ENCODE data around the gene SLC4A2.

SLC4A2 gene

GRCh38 chr7:151109094-151110048, 50.0 kb downstream of the SLC4A2 start:
- no peak for DNase-seq

DNA sequence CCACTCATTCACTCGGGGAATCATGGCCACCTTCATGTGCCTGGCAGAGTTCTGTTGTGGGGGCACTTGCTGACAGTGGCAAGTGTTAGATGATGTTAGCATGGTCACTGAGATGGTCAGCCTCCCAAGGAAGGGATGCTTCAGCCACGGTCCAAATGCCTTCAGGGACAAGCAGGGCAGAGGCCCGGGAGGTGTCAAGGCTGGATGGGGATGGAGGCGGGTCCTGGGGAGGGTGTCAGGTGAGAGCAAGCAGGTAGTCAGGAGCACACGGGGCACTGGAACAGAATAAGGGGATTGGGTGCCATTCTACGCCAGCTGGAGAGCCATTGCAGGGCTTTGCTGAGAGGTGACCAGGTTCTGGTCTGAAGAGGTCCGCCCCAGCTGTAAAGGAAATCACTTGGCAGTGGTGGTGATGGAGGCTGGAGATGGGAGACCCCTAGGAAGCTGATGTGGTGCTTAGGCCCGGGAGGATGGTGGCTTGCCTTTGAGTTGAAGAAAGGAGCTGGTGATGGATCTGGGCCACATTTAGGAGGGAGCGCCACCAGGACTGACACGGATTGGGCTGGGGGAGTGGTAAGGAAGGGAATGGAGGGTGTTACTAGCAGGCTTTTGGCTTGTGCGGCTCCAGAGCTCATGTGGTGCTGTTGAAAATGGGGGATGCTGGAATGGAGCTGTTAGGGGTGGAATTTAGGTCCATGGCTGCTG, 51.0 kb downstream of the SLC4A2 start:
- DNase-seq, result no peak

GRCh38 chr7:151110941-151111645, 51.7 kb downstream of the SLC4A2 start:
- peak in 46 of 56 donors; percentile 12 to 80 (median 54) for DNase-seq

DNA sequence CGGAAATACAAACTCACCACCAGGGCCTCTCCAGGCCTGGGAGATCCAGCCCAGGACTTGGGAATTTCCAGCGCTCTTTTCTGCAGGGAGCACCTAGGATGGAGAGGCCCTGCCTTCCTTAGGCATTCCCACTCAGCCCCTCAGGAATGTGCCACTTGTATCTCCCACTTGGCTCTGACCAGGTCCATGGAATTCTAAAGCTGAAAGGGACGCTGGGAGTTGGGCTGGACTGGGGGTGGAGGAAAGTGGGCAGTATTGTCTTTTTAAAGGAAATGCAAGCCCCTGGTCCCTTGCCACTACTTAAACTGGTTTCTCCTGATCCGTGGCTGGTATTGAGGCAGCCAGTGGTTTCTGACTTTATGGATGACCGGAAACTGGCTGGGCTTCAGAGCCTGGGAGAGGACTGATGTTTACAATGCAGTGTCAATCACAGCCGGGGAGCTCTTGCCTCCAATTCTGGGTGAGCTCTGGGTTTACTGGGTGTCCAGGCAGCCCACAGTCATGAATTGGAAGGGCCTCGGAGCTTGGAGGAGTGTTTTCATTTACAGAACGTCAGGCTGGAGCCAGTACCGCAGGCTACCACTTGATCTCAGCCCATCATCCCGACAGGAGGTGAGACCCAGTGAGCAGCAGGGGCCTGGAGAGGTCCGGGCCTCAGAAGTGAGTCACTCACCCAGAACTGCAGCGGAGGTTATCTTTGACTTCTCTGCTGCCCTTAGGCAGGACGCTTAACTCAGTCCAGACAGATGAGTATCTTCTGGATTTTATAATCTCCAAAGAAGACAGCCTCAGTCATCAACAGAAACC, 54.2 kb downstream of the SLC4A2 start:
- DNase-seq, result no peak

DNA sequence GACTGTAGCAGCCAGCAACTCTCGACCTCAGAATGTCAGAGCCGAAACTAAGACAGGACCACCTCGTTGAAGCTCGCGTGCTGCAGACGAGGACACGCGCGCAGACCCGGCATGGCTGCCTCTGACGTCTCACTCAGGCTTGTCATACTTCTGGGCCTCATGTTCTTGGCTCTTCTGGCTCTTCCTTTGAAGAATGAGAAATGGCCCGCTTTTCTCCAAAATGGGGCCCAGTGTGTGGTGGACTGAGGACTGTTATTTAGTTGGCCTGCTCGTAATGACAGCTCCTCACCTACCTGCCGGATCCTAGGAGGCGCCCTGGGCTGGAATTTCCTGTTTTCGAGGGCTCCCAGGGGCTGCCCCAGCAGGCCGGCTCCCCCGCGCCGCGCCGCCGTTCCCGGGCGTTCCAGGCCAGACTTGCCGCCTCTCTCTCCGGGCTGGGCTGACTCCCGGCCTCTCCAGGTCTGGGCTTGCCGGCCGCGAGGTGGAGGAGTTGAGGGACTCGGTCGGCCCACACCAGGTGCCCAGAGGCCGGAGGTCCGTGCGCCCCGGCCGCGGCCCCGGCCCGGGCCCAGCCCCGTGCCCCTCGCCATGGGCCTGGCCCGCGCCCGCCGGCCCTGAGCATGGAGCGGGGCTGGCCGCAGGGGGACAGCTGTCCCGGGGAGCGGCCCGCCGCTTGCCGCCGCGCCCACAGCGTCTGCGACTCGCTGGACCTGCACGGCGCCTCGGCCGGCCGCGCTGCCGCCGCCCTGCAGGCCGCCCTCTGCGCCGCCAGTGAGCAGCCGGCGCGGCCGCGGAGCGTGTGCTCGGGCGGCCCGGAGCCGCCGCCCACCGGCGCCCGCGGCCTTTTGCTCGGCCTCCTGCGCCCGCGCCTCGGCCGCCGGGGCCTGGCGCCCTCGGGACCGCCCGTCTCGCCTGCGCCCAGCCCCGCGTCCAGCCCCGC, 55.0 kb downstream of the SLC4A2 start:
- DNase-seq, result no peak

- DNase-seq, result peak in 1 of 56 donors; percentile 25
Measured at GRCh38 chr7:151115121-151115835, 55.9 kb downstream of the SLC4A2 start.

GRCh38 chr7:151115836-151116418, 56.5 kb downstream of the SLC4A2 start:
- no peak for DNase-seq

DNA sequence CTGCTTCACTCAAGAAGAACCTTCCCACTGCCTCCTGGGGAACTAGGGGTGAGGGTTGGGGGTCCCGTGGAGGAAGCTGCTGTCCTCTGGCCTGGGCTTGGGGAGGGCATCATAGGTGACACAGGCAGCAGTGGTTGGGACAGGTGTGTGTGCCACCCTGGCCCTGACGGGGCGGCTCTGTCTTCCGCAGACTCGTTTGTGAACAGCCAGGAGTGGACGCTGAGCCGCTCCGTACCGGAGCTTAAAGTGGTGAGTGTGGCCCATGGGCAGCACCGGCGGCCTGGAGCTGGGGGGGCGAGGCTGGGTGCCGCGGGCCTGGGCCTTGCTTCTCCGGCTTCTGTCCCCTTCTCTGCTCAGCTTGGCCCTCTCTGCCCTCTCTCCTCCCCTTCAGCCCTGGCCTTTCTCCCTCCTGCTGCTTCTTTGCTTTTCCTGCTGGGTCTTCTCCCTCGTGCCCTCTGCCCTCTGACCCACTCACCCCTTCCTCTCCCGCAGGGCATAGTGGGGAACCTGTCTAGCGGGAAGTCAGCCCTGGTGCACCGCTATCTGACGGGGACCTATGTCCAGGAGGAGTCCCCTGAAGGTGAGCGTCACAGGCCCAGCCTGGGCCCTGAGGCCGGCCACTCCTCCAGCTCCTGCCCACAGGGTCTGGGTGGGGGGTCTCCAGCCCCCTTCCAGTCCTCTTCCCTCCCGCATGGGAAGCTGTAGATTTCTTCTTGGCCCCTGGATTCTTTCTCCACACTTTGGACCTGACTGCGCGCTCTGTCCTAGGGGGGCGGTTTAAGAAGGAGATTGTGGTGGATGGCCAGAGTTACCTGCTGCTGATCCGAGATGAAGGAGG, 57.4 kb downstream of the SLC4A2 start:
- no peak for DNase-seq

GRCh38 chr7:151117565-151117964, 58.2 kb downstream of the SLC4A2 start:
- no peak for DNase-seq

DNA sequence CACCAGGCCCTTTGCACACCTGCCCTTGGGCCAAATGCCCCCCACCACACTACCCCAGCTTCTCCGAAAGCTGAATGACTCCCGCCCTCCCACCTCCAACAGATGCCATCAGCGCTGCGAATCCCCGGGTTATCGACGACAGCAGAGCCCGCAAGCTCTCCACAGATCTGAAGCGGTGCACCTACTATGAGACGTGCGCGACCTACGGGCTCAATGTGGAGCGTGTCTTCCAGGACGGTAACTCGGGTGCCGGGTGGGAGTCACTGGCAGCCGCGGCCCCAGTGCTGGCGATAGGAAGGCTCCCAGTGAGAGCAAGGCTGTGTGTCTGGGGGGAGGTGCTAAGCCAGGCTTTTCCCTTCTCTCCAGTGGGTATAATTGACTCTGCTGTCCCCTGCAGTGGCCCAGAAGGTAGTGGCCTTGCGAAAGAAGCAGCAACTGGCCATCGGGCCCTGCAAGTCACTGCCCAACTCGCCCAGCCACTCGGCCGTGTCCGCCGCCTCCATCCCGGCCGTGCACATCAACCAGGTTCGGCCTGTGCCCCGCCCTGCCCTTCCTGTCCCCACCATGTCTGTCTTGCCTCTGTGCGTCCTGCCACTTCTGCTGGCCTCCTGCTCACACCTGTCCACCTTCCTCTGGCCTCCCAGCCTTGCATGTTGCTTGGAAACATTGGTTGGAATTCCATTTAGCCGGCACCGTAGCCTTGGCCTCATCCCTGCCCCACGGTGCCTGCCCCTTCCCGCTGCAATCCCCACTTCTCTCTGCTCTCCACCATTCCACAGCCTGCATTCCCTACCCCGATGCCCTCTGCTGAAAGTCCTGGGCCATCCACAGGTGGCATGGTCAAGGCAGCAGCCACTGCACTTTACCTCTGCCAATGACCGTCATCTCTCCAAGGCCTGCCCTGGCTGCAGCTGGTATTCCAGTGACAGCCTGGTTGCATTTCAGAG, 59.0 kb downstream of the SLC4A2 start:
- DNase-seq, result no peak

- no peak for DNase-seq
Measured at GRCh38 chr7:151119055-151119415, 59.6 kb downstream of the SLC4A2 start.

DNA sequence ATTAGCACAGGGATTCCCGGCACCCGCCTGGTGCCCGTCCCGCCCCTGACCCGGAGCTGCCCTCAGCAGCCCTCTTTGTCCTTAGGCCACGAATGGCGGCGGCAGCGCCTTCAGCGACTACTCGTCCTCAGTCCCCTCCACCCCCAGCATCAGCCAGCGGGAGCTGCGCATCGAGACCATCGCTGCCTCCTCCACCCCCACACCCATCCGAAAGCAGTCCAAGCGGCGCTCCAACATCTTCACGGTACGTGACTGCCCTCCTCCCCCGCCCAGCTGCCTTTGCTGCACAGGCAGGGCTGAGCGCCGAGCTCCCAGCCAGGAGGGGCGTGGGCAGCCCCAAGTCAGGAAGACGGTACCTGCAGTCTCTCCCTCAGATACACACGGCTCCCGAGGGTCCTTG, 60.5 kb downstream of the SLC4A2 start:
- peak in 30 of 56 donors; percentile 17 to 69 (median 34) for DNase-seq

- DNase-seq, result peak in 34 of 56 donors; percentile 13 to 80 (median 37)
Measured at GRCh38 chr7:151120896-151121295, 61.5 kb downstream of the SLC4A2 start.

GRCh38 chr7:151121380-151122170, 62.2 kb downstream of the SLC4A2 start:
- DNase-seq, result no peak

GRCh38 chr7:151122276-151122675, 62.9 kb downstream of the SLC4A2 start:
- DNase-seq, result no peak

GRCh38 chr7:151122796-151123157, 63.4 kb downstream of the SLC4A2 start:
- no peak for DNase-seq

Data from amygdala (tissue), 56 donors.